Neural progenitor cell (in vitro differentiated cells): ENCODE measurements around the gene SLC14A1. TPM values are rescaled to one million over a fixed set of nuclear protein-coding genes. Genes with fewer than 3 reads are reported as not detected.
A peak's percentile ranks its signal among the peaks of the same experiment; 100 is the strongest.

Source experiments
- DNase-seq: peaks from one replicate; pipeline ENCODE4 v3.0.0-alpha.2; 2016; ENCODE audit warnings: low spot score
- H2AFZ ChIP-seq: fragments of 200-600 bp; sonication (generic); replicated peaks from 2 replicates; pipeline ENCODE4 v1.6.1; 2016; ENCODE audit warnings: antibody characterized with exemption
- H3F3A ChIP-seq: fragments of 200-600 bp; sonication (generic); 2 replicates; pipeline ENCODE4 v1.6.1; 2016; ENCODE audit warnings: antibody characterized with exemption, low read depth
- H3K27ac ChIP-seq: fragments of 200-600 bp; sonication (generic); 2 replicates; pipeline ENCODE4 v1.5.1; 2016; ENCODE audit warnings: mild to moderate bottlenecking
- H3K27me3 ChIP-seq: fragments of 200-600 bp; sonication (generic); 2 replicates; pipeline ENCODE4 v1.6.1; 2016; ENCODE audit warnings: mild to moderate bottlenecking, moderate library complexity
- H3K36me3 ChIP-seq: fragments of 200-600 bp; sonication (generic); 2 replicates; pipeline ENCODE4 v1.5.1; 2016
- H3K4me1 ChIP-seq: fragments of 200-600 bp; sonication (generic); 2 replicates; pipeline ENCODE4 v1.6.1; 2016; ENCODE audit warnings: mixed run types
- H3K4me2 ChIP-seq: fragments of 200-600 bp; sonication (generic); 2 replicates; pipeline ENCODE4 v1.6.1; 2016
- H3K4me3 ChIP-seq: fragments of 200-600 bp; sonication (generic); 2 replicates; pipeline ENCODE4 v1.5.1; 2016
- H3K79me2 ChIP-seq: fragments of 200-600 bp; sonication (generic); 2 replicates; pipeline ENCODE4 v1.6.1; 2016; ENCODE audit warnings: low read depth
- H3K9ac ChIP-seq: fragments of 200-600 bp; sonication (generic); 2 replicates; pipeline ENCODE4 v1.6.1; 2016
- H3K9me3 ChIP-seq: fragments of 200-600 bp; sonication (generic); 2 replicates; pipeline ENCODE4 v1.5.1; 2016; ENCODE audit warnings: low read depth
- H4K20me1 ChIP-seq: fragments of 200-600 bp; sonication (generic); 2 replicates; pipeline ENCODE4 v1.6.1; 2016; ENCODE audit warnings: low read depth
- H3K27ac Mint-ChIP-seq: 3 replicates; pipeline ENCODE4 v1.8.0; 2021; ENCODE audit warnings: mixed read lengths
- H3K27me3 Mint-ChIP-seq: 2 replicates; pipeline ENCODE4 v1.8.0; 2022; ENCODE audit warnings: low read depth, mild to moderate bottlenecking, inconsistent platforms, moderate library complexity, mixed read lengths; ENCODE audit not compliant: insufficient read depth
- H3K36me3 Mint-ChIP-seq: 3 replicates; pipeline ENCODE4 v1.8.0; 2021; ENCODE audit warnings: mixed read lengths
- H3K4me1 Mint-ChIP-seq: 3 replicates; pipeline ENCODE4 v1.8.0; 2021; ENCODE audit warnings: mixed read lengths
- H3K4me3 Mint-ChIP-seq: 3 replicates; pipeline ENCODE4 v1.8.0; 2021; ENCODE audit warnings: mild to moderate bottlenecking, moderate library complexity, mixed read lengths
- H3K9me3 Mint-ChIP-seq: 3 replicates; pipeline ENCODE4 v1.8.0; 2020; ENCODE audit warnings: mixed read lengths
- EZH2 ChIP-seq: fragments of 200-600 bp; sonication (generic); IDR thresholded peaks from 2 replicates; pipeline ENCODE4 v1.6.1; 2017; ENCODE audit warnings: antibody characterized with exemption, mild to moderate bottlenecking, moderate library complexity
- EZH2phosphoT487 ChIP-seq: fragments of 200-600 bp; sonication (generic); IDR thresholded peaks from 2 replicates; pipeline ENCODE4 v1.6.1; 2017; ENCODE audit warnings: antibody characterized with exemption
- total RNA-seq: library from RNA; depleted of rRNA; stranded (reverse); fragments of >200 nt; gene quantifications from 2 replicates; pipeline ENCODE4 v1.2.3, GENCODE V29; 2015; ENCODE audit warnings: low replicate concordance
- TF ChIP-seq, protein P1 (sequence below): fragments of 200-600 bp; sonication (generic); IDR thresholded peaks from 2 replicates; pipeline ENCODE4 v1.5.1; 2017; ENCODE audit warnings: antibody characterized with exemption, mild to moderate bottlenecking

SLC14A1 gene
- total RNA-seq, 1 donor from 2014 or later = not detected

DNA sequence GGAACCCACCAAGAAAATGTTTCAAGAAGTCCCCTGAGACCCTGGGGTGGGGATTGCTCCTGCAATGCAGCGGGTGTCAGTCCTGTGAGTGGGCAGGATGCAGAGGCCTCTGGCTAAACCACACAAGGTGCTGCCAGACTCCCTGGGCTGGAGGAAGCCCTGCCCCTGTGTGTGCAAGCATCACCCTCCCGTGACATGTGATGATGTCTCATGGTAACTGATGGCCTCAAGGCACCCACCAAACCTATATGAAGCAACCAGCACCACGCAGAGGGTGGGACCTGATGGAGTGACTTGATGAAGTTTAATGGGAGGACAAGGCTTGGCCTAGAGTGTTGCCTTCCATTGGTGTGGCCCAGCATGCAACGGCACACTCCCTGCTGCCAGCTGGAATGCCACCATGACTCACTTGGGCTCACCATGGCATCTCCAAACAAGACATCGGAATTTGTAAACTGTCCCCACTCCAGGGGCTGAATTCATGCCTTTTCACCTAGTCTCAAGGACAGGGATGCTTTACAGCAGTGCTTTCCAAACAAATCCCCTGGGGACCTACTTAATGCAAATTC lies 8.7 kb upstream of the SLC14A1 start:
- Histone ChIP-seq H3K4me3 (no peak overlapping the region), H3K79me2 (no peaks in the 10 kb centered on the region), H3K27me3 (no peaks in the 10 kb centered on the region), H2AFZ (no peak overlapping the region), H3K27ac (no peak overlapping the region), H3F3A (no peaks in the 10 kb centered on the region), H4K20me1 (no peaks in the 10 kb centered on the region), H3K9me3 (no peaks in the 10 kb centered on the region), H3K4me1 (no peaks in the 10 kb centered on the region), H3K9ac (no peak overlapping the region), H3K36me3 (no peaks in the 10 kb centered on the region), H3K4me2 (no peak overlapping the region)
- DNase-seq = no peak
- Mint-ChIP-seq H3K27ac (no peak overlapping the region), H3K4me3 (no peak overlapping the region), H3K27me3 (peaks cover 9% of the 10 kb centered on the region), H3K4me1 (no peaks in the 10 kb centered on the region), H3K36me3 (no peaks in the 10 kb centered on the region), H3K9me3 (no peaks in the 10 kb centered on the region)
- TF ChIP-seq EZH2 (no peak), EZH2phosphoT487 (no peak)
- TF ChIP-seq, protein P1, sequence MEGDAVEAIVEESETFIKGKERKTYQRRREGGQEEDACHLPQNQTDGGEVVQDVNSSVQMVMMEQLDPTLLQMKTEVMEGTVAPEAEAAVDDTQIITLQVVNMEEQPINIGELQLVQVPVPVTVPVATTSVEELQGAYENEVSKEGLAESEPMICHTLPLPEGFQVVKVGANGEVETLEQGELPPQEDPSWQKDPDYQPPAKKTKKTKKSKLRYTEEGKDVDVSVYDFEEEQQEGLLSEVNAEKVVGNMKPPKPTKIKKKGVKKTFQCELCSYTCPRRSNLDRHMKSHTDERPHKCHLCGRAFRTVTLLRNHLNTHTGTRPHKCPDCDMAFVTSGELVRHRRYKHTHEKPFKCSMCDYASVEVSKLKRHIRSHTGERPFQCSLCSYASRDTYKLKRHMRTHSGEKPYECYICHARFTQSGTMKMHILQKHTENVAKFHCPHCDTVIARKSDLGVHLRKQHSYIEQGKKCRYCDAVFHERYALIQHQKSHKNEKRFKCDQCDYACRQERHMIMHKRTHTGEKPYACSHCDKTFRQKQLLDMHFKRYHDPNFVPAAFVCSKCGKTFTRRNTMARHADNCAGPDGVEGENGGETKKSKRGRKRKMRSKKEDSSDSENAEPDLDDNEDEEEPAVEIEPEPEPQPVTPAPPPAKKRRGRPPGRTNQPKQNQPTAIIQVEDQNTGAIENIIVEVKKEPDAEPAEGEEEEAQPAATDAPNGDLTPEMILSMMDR = no peak

DNA sequence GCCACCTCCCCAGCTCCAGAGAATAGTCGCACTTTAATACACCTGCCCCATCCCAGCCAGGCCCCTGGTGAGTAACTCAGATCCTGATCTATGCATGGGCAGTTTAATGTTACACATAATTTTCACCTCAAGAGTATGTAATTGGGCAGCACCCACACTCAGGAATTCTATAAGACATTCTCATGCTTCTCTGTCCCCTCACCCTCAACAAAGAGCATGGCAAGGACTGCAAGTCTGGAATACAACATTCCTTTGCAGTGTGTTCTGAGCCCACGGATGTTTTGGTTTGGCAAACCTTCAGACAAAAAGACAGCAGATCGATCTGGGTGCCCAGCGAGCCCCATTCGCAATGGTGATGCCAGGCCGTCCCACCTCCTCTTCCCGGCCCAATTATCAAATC lies 4.9 kb upstream of the SLC14A1 start:
- no peak for TF ChIP-seq EZH2phosphoT487
- TF ChIP-seq, protein P1 = no peak
- no peak for TF ChIP-seq EZH2
- H4K20me1 ChIP-seq = no peaks in the 10 kb centered on the region
- H3K27me3 ChIP-seq = no peaks in the 10 kb centered on the region
- no peak overlapping the region for H3K4me3 ChIP-seq
- no peaks in the 10 kb centered on the region for H3K79me2 ChIP-seq
- no peak overlapping the region for H2AFZ ChIP-seq
- Mint-ChIP-seq H3K4me3 (no peak overlapping the region), H3K4me1 (no peaks in the 10 kb centered on the region), H3K9me3 (no peaks in the 10 kb centered on the region), H3K27me3 (peaks cover 13% of the 10 kb centered on the region), H3K36me3 (no peaks in the 10 kb centered on the region), H3K27ac (no peak overlapping the region)
- H3K9ac ChIP-seq = no peak overlapping the region
- no peak overlapping the region for H3K27ac ChIP-seq
- H3K9me3 ChIP-seq = no peaks in the 10 kb centered on the region
- H3F3A ChIP-seq = no peaks in the 10 kb centered on the region
- H3K4me1 ChIP-seq = no peaks in the 10 kb centered on the region
- no peaks in the 10 kb centered on the region for H3K36me3 ChIP-seq
- DNase-seq = no peak
- no peak overlapping the region for H3K4me2 ChIP-seq

DNA sequence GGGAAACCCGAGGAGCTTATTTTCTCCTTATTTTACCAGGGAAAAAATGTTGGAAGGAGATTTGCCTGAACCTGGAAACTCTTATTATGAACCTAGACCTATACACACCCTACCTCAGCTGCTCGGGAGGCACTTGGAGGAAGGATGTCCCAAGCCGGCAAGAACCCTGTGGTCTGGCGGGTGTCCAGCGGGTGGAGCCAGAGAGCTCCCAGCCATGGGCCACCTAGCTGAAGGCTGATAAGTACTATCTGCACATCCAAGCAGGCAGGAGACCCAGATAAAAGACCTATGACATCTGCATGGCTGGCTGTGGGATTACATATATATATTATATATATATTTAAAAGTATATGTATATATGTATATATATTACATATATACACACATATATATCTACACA lies 1.1 kb upstream of the SLC14A1 start:
- no peaks in the 10 kb centered on the region for H3K4me1 Mint-ChIP-seq
- Histone ChIP-seq H3F3A (no peaks in the 10 kb centered on the region), H3K9me3 (no peaks in the 10 kb centered on the region), H3K27me3 (no peaks in the 10 kb centered on the region), H3K79me2 (no peaks in the 10 kb centered on the region), H3K4me2 (no peak overlapping the region), H3K9ac (no peak overlapping the region), H3K4me1 (no peaks in the 10 kb centered on the region), H3K27ac (no peak overlapping the region), H4K20me1 (no peaks in the 10 kb centered on the region), H2AFZ (no peak overlapping the region), H3K4me3 (no peak overlapping the region), H3K36me3 (no peaks in the 10 kb centered on the region)
- peaks cover 11% of the 10 kb centered on the region for H3K27me3 Mint-ChIP-seq
- H3K9me3 Mint-ChIP-seq = no peaks in the 10 kb centered on the region
- TF ChIP-seq EZH2 = no peak
- TF ChIP-seq, protein P1 = peak; percentile 88
- no peaks in the 10 kb centered on the region for H3K36me3 Mint-ChIP-seq
- H3K4me3 Mint-ChIP-seq = no peak overlapping the region
- DNase-seq = peak; percentile 76
- H3K27ac Mint-ChIP-seq = no peak overlapping the region
